Mononuclear cell (primary cell): Measurements from ENCODE around the gene TMEM161A. TPM values are rescaled to one million over a fixed set of nuclear protein-coding genes. Genes with fewer than 3 reads are reported as not detected.

Experiments used
- H3K27me3 ChIP-seq: 2 replicates; pipeline ENCODE4 v1.6.0; 2011; ENCODE audit warnings: low read length, control low read depth; ENCODE audit not compliant: insufficient read depth
- H3K4me1 ChIP-seq: 2 replicates; pipeline ENCODE4 v1.5.1; 2011; ENCODE audit warnings: mild to moderate bottlenecking, low read length, control low read depth; ENCODE audit not compliant: insufficient read depth
- H3K4me3 ChIP-seq: 2 replicates; pipeline ENCODE4 v1.5.1; 2011; ENCODE audit warnings: mild to moderate bottlenecking, low read length, moderate library complexity
- H3K9me3 ChIP-seq: 2 replicates; pipeline ENCODE4 v1.5.1; 2011; ENCODE audit warnings: low read depth, mild to moderate bottlenecking, control low read depth, low read length
- total RNA-seq: library from RNA; depleted of rRNA; stranded (reverse); fragments of >200 nt; gene quantifications from one replicate; pipeline ENCODE4 v1.2.3, GENCODE V29; 2012

Gene TMEM161A
- total RNA-seq, 1 donor = 5.5 TPM

DNA sequence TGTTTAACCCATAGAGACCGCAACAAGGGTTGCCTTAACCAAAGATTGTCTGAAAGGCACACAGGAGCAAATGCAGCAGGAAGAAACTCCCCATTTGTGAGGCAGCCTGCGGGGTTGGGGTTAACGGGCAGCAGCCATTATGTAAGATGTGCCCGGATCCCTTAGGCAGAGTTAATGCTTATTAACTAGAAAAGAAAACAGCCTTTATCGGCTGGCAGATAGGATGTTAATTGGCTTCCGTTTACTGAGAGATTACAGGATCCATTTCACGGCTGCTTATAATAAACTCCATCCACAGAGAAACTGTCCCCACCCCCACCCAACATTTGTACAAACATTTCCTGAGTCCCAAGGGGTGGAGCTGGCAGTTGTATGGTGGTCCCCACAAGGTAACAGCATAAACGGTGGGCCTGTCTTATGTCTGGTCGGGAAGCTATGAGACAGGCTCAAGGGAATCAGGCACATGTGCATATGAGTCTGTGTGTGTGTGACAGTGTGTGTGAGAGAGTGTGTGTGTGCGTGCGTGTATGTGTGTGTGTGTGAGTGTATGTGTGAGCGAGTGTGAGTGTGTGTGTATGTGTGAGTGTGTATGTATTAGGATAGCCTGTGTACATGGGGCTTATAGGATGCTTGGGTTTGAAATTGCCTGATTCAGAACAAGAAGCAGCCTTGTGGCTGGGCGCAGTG lies 63.9 kb downstream of the TMEM161A start:
- Histone ChIP-seq H3K4me3 (no peak overlapping the region), H3K9me3 (no peaks in the 10 kb centered on the region), H3K27me3 (no peaks in the 10 kb centered on the region), H3K4me1 (peaks cover 20% of the 10 kb centered on the region)

DNA sequence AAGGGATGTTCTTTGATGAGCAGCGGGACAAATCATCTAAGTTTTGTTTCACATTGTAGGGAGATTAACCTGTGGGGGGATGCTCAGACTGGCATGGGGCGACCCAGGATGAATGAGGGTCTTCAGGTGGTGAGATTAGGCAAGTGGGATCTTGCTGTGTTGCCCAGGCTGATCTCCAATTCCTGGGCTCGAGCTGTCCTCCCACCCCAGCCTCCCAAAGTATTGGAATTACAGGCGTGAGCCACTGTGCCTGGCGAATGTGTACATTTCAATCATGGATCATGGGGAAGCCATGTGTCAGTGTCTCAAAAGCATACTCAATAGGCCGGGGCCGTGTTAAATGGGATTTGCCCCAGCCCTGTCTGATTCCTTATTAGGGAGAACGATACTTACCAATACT lies 66.4 kb downstream of the TMEM161A start:
- no peaks in the 10 kb centered on the region for H3K27me3 ChIP-seq
- H3K9me3 ChIP-seq = no peaks in the 10 kb centered on the region
- no peak overlapping the region for H3K4me3 ChIP-seq
- H3K4me1 ChIP-seq = peaks cover 33% of the 10 kb centered on the region

Other genes with a start within 250 kb of the TMEM161A start
- not detected for gene CERS1, start 242.3 kb downstream of the TMEM161A start, total RNA-seq
- gene COPE, start 219.1 kb downstream of the TMEM161A start, total RNA-seq = 136 TPM
- 27.5 TPM for gene DDX49, start 218.8 kb downstream of the TMEM161A start, total RNA-seq
- gene HOMER3, start 197.3 kb downstream of the TMEM161A start, total RNA-seq = 18.9 TPM
- gene SUGP2, start 105.0 kb downstream of the TMEM161A start, total RNA-seq = 41.5 TPM
- gene ARMC6, start 104.9 kb downstream of the TMEM161A start, total RNA-seq = 5.9 TPM
- 6.4 TPM for gene SLC25A42, start 74.5 kb downstream of the TMEM161A start, total RNA-seq
- 0.10 TPM for gene MEF2B, start 31.8 kb upstream of the TMEM161A start, total RNA-seq
- gene BORCS8, start 53.7 kb upstream of the TMEM161A start, total RNA-seq = 4.6 TPM
- gene RFXANK, start 53.8 kb upstream of the TMEM161A start, total RNA-seq = 30.4 TPM
- 8.0 TPM for gene NR2C2AP, start 64.9 kb upstream of the TMEM161A start, total RNA-seq
- not detected for gene NCAN, start 73.5 kb upstream of the TMEM161A start, total RNA-seq
- gene TM6SF2, start 134.8 kb upstream of the TMEM161A start, total RNA-seq = not detected
- 23.5 TPM for gene SUGP1, start 182.0 kb upstream of the TMEM161A start, total RNA-seq
- gene MAU2, start 182.4 kb upstream of the TMEM161A start, total RNA-seq = 55.8 TPM